HG02870 (cell line): ENCODE results near the gene GALR3.

ENCODE experiments used
- ATAC-seq: cut with Tn5 transposase; IDR thresholded peaks from one replicate; pipeline ENCODE4 v1.9.1; 2021; ENCODE audit warnings: mild to moderate bottlenecking, moderate library complexity; ENCODE audit not compliant: unreplicated experiment

Gene GALR3

GRCh38 chr22:37818409-37819104, 4.6 kb upstream of the GALR3 start:
- no peak for ATAC-seq

GRCh38 chr22:37819105-37819433, 4.1 kb upstream of the GALR3 start:
- no peak for ATAC-seq

- ATAC-seq, result no peak
Observed at GRCh38 chr22:37820350-37820749, 2.8 kb upstream of the GALR3 start.

- ATAC-seq, result no peak
Observed at GRCh38 chr22:37822079-37822833, 926 bp upstream of the GALR3 start.

GRCh38 chr22:37824674-37825641, 1.8 kb downstream of the GALR3 start:
- ATAC-seq, result no peak

- ATAC-seq, result no peak
Observed at GRCh38 chr22:37827056-37827455, 3.9 kb downstream of the GALR3 start.

GRCh38 chr22:37830093-37830842, 7.1 kb downstream of the GALR3 start:
- ATAC-seq, result no peak

GRCh38 chr22:37831472-37831871, 8.3 kb downstream of the GALR3 start:
- no peak for ATAC-seq

- ATAC-seq, result no peak
Observed at GRCh38 chr22:37832022-37832857, 9.1 kb downstream of the GALR3 start.

- ATAC-seq, result no peak
Observed at GRCh38 chr22:37842015-37842793, 19.0 kb downstream of the GALR3 start.

GRCh38 chr22:37843741-37844089, 20.5 kb downstream of the GALR3 start:
- ATAC-seq, result peak; percentile 35

- ATAC-seq, result no peak
Observed at GRCh38 chr22:37844904-37845329, 21.7 kb downstream of the GALR3 start.

GRCh38 chr22:37846433-37846832, 23.3 kb downstream of the GALR3 start:
- no peak for ATAC-seq

- ATAC-seq, result no peak
Observed at GRCh38 chr22:37848587-37849088, 25.5 kb downstream of the GALR3 start.

GRCh38 chr22:37849089-37849751, 26.0 kb downstream of the GALR3 start, which contains the start of gene EIF3L:
Gene EIF3L (plus strand): TSS chr22:37849419. CDS start chr22:37849450, 31 bp downstream.
- peak; percentile 53 for ATAC-seq

GRCh38 chr22:37850801-37851200, 27.6 kb downstream of the GALR3 start:
- no peak for ATAC-seq

- ATAC-seq, result no peak
Observed at GRCh38 chr22:37852418-37852817, 29.2 kb downstream of the GALR3 start.

GRCh38 chr22:37854946-37855345, 31.8 kb downstream of the GALR3 start:
- ATAC-seq, result no peak
